Cardiac fibroblast (primary cell): ENCODE data around the gene LRBA.

Source experiments
- DNase-seq, 2 donors: peaks; one replicate each; pipeline versions ENCODE4 v3.0.0 to v3.0.0-alpha.2; 2010; ENCODE audit warnings: low read depth in 2 of 2
- H3K4me3 ChIP-seq, 2 donors: replicated peaks in 1 of 2; 1 replicate in 1 of 2; 2 replicates in 1 of 2; pipeline ENCODE4 v1.5.1; 2011; ENCODE audit warnings: low read depth in 2 of 2, low read length in 2 of 2, mild to moderate bottlenecking in 2 of 2, moderate library complexity in 1 of 2
- TF ChIP-seq, protein P1 (sequence below): IDR thresholded peaks from one replicate; pipeline ENCODE4 v1.5.1; 2011; ENCODE audit warnings: low read depth, mild to moderate bottlenecking, low read length, inconsistent platforms

The LRBA gene

DNA sequence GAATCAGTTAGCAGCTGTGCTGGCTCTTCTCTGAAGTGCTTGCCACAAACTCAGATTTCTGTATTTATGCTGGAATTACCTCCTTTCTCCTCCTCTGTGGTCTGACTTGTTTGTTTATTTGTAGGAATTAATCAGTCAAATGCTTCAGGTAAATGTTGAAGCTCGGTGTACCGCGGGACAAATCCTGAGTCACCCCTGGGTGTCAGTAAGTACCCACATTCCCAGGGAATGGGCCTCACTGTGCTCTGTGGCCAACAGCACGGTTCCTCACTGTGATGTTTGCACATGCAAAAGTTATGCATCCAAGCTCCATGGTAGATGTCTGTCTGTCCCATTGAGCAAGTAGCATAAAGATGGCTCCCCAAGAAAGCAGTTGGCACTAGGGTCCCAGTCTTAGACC is 766.9 kb downstream of the LRBA start:
- no peak for DNase-seq
- no peak overlapping the region for H3K4me3 ChIP-seq
- TF ChIP-seq, protein P1, sequence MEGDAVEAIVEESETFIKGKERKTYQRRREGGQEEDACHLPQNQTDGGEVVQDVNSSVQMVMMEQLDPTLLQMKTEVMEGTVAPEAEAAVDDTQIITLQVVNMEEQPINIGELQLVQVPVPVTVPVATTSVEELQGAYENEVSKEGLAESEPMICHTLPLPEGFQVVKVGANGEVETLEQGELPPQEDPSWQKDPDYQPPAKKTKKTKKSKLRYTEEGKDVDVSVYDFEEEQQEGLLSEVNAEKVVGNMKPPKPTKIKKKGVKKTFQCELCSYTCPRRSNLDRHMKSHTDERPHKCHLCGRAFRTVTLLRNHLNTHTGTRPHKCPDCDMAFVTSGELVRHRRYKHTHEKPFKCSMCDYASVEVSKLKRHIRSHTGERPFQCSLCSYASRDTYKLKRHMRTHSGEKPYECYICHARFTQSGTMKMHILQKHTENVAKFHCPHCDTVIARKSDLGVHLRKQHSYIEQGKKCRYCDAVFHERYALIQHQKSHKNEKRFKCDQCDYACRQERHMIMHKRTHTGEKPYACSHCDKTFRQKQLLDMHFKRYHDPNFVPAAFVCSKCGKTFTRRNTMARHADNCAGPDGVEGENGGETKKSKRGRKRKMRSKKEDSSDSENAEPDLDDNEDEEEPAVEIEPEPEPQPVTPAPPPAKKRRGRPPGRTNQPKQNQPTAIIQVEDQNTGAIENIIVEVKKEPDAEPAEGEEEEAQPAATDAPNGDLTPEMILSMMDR, result no peak

DNA sequence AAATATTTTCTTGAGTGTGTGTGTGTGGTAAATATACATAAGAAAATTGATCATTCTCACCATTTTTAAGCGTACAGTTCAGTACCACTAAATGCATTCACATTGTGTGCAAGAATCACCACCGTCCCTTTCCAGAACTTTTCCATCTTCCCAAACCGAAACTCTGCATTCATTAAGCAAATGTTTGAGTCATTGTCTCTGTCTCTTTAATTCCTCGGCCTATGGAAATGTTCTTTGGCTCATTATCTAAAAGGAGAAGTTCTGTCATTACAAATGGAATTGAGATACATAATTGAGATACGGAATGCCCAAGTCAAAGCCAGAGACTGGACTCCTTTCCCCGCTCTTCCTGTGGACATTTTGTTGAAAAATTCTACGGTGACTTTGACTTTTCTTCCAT is 767.9 kb downstream of the LRBA start:
- DNase-seq, result no peak
- TF ChIP-seq, protein P1, result no peak

DNA sequence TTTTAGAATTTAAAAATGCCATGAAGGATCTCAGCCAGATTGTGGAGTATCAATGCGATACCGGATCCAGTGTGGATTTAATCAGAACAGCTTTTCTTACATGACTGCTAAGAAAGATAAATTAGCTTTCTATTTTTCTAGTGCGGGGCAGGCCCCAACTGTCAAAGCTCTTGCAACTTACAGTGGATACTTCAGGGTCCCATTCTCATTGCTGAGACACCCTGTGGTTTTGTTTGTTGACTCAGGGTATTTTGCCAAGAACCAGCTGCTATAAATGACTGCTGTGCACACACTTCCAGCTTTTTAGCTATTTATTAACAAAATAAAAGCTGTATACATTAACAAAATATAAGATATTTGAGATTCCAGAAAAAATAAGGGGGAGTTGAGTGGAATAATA is 770.5 kb downstream of the LRBA start:
- DNase-seq, result peak; percentile 54 to 70
- no peak overlapping the region for H3K4me3 ChIP-seq
- TF ChIP-seq, protein P1, result no peak

More for the DNA sequence above, 767.9 kb downstream of the LRBA start:
- H3K4me3 ChIP-seq, result no peak overlapping the region

DNA sequence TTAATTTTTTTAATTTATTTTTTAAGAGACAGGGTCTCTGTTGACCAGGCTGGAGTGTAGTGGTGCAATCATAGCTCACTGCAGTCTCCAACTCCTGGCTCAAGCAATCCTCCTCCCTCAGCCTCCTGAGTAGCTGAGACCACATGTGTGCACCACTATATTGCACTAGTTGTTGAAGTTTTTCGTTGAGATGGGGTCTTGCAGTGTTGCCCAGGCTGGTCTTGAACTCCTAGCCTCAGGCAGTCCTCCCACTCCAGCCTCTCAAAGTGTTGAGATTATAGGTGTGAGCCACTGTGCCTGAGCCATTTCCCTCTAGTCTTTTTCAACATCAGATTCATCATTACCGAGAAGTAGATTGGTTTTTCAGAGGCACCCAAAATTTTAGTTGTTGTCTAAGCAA is 771.2 kb downstream of the LRBA start:
- TF ChIP-seq, protein P1, result no peak
- no peak overlapping the region for H3K4me3 ChIP-seq
- DNase-seq, result no peak

DNA sequence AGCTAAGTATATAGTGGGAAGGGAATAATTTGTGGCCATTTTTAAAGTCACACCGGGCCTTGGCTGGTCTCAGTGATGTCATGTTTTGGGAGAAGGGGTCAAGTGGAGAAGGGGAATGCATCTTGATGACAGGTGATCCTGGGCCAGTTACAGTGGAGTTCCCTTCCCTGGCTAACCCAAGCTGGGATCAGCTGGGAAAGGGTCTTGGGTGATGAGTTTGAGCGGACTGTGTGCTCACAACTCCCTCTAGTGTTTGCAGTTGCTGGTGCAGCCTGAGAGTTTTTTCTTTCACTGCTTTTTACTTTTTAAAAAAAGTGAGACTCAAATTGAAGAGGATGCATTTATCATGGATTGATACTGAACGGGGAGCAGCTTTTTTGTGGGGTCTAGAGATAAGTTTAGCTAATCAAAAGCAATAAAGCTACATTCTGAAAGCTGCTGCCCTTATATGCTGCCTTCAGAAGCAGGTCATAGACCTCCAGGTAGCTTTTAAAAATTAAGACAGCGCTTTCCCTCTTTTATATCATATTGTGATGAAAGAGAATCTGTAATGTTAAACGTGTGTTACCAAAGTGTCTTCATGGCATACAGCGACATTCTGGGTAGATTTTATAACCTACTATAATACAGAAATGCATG is 772.1 kb downstream of the LRBA start:
- H3K4me3 ChIP-seq, result no peak overlapping the region
- peak; percentile 61 to 64 for DNase-seq
- TF ChIP-seq, protein P1, result peak; percentile 91

DNA sequence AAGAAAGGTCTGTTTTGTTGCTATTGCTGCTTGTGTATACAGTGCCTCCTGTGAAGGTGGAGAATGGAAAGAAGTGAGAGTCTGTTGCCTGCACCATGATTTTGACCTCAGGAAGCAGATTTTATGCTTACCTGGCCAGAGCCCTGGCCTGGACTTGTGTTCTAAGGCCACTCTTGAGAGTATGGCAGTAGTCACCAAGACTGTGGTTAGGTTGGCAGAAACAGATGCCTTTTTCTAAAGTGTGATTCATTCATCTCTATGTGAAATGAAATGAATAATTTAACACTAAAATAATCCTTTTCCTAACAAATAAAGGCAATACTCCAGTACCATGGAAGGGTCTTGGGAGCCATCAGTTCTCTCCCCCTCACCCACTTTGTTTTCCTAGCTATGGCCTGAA is 775.1 kb downstream of the LRBA start:
- DNase-seq, result no peak
- H3K4me3 ChIP-seq, result no peak overlapping the region
- TF ChIP-seq, protein P1, result no peak

DNA sequence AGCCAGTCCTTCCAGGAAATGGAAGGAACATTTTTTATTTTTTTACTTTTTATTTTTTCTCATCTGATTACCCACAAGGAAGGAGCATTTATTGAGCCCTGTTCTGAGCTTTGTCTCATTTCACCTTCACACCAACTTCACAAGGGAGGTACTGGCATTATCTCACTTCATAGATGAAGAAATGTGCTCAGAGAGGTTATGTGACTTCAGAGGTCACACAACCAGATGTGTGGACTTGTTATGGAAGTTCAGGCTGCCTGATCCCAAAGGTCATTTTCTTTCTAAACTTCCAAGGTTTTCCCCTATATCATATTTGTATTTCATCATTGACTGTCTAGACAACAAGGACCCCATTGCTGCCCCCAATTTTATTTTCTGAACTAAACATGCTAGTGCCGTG is 776.5 kb downstream of the LRBA start:
- TF ChIP-seq, protein P1, result no peak
- no peak overlapping the region for H3K4me3 ChIP-seq
- DNase-seq, result no peak
